Naive B cell (primary cell): ENCODE measurements around the gene DCDC2. TPM values are rescaled to one million over a fixed set of nuclear protein-coding genes. Genes with fewer than 3 reads are reported as not detected.
"Not testable (repeated sequence)": the region's sequence is repeated elsewhere in the genome, so short reads cannot be mapped to it uniquely, and the experiment has no call there.

Experiments
- ATAC-seq, 2 donors: fragments of 150-1000 bp; cut with Tn5 transposase; 2 replicates each; pipeline ENCODE4 v1.10.0; 2021; ENCODE audit warnings: low read depth in 2 of 2, mild to moderate bottlenecking in 2 of 2, moderate library complexity in 2 of 2
- DNase-seq: peaks from one replicate; pipeline ENCODE4 v3.0.0; 2022
- H3K27ac Mint-ChIP-seq, 6 donors: one replicate each; pipeline ENCODE4 v1.8.0; 2020 to 2022; ENCODE audit warnings: mild to moderate bottlenecking in 6 of 6, mixed read lengths in 6 of 6, moderate library complexity in 5 of 6, inconsistent platforms in 2 of 6
- H3K27me3 Mint-ChIP-seq, 3 donors: one replicate each; pipeline ENCODE4 v1.8.0; 2021 to 2022; ENCODE audit warnings: mixed read lengths in 3 of 3, mild to moderate bottlenecking in 1 of 3
- H3K36me3 Mint-ChIP-seq, 2 donors: one replicate each; pipeline ENCODE4 v1.8.0; 2020 to 2022; ENCODE audit warnings: mixed read lengths in 2 of 2, inconsistent platforms in 1 of 2, mild to moderate bottlenecking in 1 of 2
- H3K4me1 Mint-ChIP-seq, 3 donors: one replicate each; pipeline ENCODE4 v1.8.0; 2020 to 2022; ENCODE audit warnings: mixed read lengths in 3 of 3, inconsistent platforms in 1 of 3, mild to moderate bottlenecking in 1 of 3, moderate library complexity in 1 of 3
- H3K4me3 Mint-ChIP-seq, 8 donors: one replicate each; pipeline ENCODE4 v1.8.0; 2020 to 2022; ENCODE audit warnings: mild to moderate bottlenecking in 8 of 8, mixed read lengths in 8 of 8, moderate library complexity in 8 of 8, inconsistent platforms in 2 of 8
- H3K9me3 Mint-ChIP-seq, 7 donors: one replicate each; pipeline ENCODE4 v1.8.0; 2020 to 2022; ENCODE audit warnings: mixed read lengths in 7 of 7, mild to moderate bottlenecking in 5 of 7, inconsistent platforms in 2 of 7, moderate library complexity in 1 of 7
- polyA plus RNA-seq, 6 donors: library from polyadenylated mRNA; unstranded; fragments of 300-500 nt; fragmentation: Illumina TruSeq; gene quantifications; one replicate each; pipeline ENCODE4 v1.2.3, GENCODE V29; 2021; ENCODE audit warnings: low read depth in 6 of 6

The DCDC2 gene
- polyA plus RNA-seq, 6 donors from 2014 or later: not detected

GRCh38 chr6:24148684-24149083, 209.2 kb downstream of the DCDC2 start:
- Mint-ChIP-seq H3K36me3 (no peaks in the 10 kb centered on the region), H3K27me3 (peaks cover 0 to 13% (median 12%) of the 10 kb centered on the region in 3 donors), H3K4me1 (no peaks in the 10 kb centered on the region), H3K4me3 (no peak overlapping the region), H3K9me3 (peaks cover 0 to 19% (median 9%) of the 10 kb centered on the region in 7 donors), H3K27ac (no peak overlapping the region)
- DNase-seq (no peak), ATAC-seq (no peak)

GRCh38 chr6:24148154-24148570, 209.7 kb downstream of the DCDC2 start:
- Mint-ChIP-seq H3K27ac (no peak overlapping the region), H3K4me1 (no peaks in the 10 kb centered on the region)
- DNase-seq: no peak

GRCh38 chr6:24147511-24148153, 210.2 kb downstream of the DCDC2 start:
- DNase-seq (no peak), ATAC-seq (no peak)
- no peak overlapping the region for H3K27ac Mint-ChIP-seq
- no peaks in the 10 kb centered on the region for H3K4me1 Mint-ChIP-seq
- peaks cover 0 to 13% (median 8%) of the 10 kb centered on the region in 3 donors for H3K27me3 Mint-ChIP-seq
- H3K9me3 Mint-ChIP-seq: peaks cover 0 to 19% (median 6%) of the 10 kb centered on the region in 7 donors
- no peak overlapping the region for H3K4me3 Mint-ChIP-seq
- H3K36me3 Mint-ChIP-seq: no peaks in the 10 kb centered on the region

More at GRCh38 chr6:24148154-24148570, 209.7 kb downstream of the DCDC2 start:
- Mint-ChIP-seq H3K27me3 (peaks cover 0 to 13% (median 10%) of the 10 kb centered on the region in 3 donors), H3K4me3 (no peak overlapping the region), H3K36me3 (no peaks in the 10 kb centered on the region), H3K9me3 (peaks cover 0 to 19% (median 6%) of the 10 kb centered on the region in 7 donors)
- no peak for ATAC-seq

- Mint-ChIP-seq H3K36me3 (no peaks in the 10 kb centered on the region), H3K9me3 (peaks cover 0 to 12% (median 6%) of the 10 kb centered on the region in 7 donors), H3K27ac (no peak overlapping the region), H3K27me3 (peaks cover 0 to 13% (median 8%) of the 10 kb centered on the region in 3 donors), H3K4me3 (no peak overlapping the region), H3K4me1 (no peaks in the 10 kb centered on the region)
- ATAC-seq (no peak), DNase-seq (no peak)
Observed at GRCh38 chr6:24146871-24147270, 211.0 kb downstream of the DCDC2 start.

- ATAC-seq: no peak
- DNase-seq: no peak
- Mint-ChIP-seq H3K4me1 (no peaks in the 10 kb centered on the region), H3K9me3 (peaks cover 0 to 10% (median 2%) of the 10 kb centered on the region in 7 donors), H3K27ac (no peak overlapping the region), H3K27me3 (peaks cover 0 to 13% (median 8%) of the 10 kb centered on the region in 3 donors), H3K4me3 (no peak overlapping the region), H3K36me3 (no peaks in the 10 kb centered on the region)
Observed at GRCh38 chr6:24145690-24146131, 212.1 kb downstream of the DCDC2 start.

GRCh38 chr6:24142733-24143132, 215.1 kb downstream of the DCDC2 start:
- H3K9me3 Mint-ChIP-seq: peaks cover 0 to 12% (median 0%) of the 10 kb centered on the region in 7 donors

GRCh38 chr6:24140591-24140990, 217.3 kb downstream of the DCDC2 start:
- Mint-ChIP-seq H3K4me3 (no peak overlapping the region), H3K9me3 (peaks cover 0 to 12% (median 0%) of the 10 kb centered on the region in 7 donors), H3K27me3 (peaks cover 0 to 5% (median 0%) of the 10 kb centered on the region in 3 donors), H3K36me3 (no peaks in the 10 kb centered on the region), H3K4me1 (no peaks in the 10 kb centered on the region), H3K27ac (peak overlapping the region in 1 of 6 donors; percentile 7)
- ATAC-seq (no peak), DNase-seq (no peak)

More at GRCh38 chr6:24142733-24143132, 215.1 kb downstream of the DCDC2 start:
- not testable (repeated sequence) for H3K27me3 Mint-ChIP-seq, H3K4me1 Mint-ChIP-seq, ATAC-seq, H3K27ac Mint-ChIP-seq, H3K4me3 Mint-ChIP-seq, H3K36me3 Mint-ChIP-seq, DNase-seq

- Mint-ChIP-seq H3K4me1 (no peaks in the 10 kb centered on the region), H3K36me3 (no peaks in the 10 kb centered on the region)
Observed at GRCh38 chr6:24139639-24140038, 218.2 kb downstream of the DCDC2 start.

GRCh38 chr6:24139080-24139479, 218.8 kb downstream of the DCDC2 start:
- no peak for DNase-seq
- Mint-ChIP-seq H3K9me3 (peaks cover 0 to 12% (median 2%) of the 10 kb centered on the region in 7 donors), H3K4me3 (no peak overlapping the region), H3K4me1 (no peaks in the 10 kb centered on the region), H3K36me3 (no peaks in the 10 kb centered on the region), H3K27me3 (peaks cover 0 to 8% (median 0%) of the 10 kb centered on the region in 3 donors), H3K27ac (peak overlapping the region in 1 of 6 donors; percentile 7)
- ATAC-seq: no peak

More at GRCh38 chr6:24139639-24140038, 218.2 kb downstream of the DCDC2 start:
- no peak overlapping the region for H3K27ac Mint-ChIP-seq
- H3K27me3 Mint-ChIP-seq: peaks cover 0 to 5% (median 0%) of the 10 kb centered on the region in 3 donors
- peaks cover 0 to 12% (median 2%) of the 10 kb centered on the region in 7 donors for H3K9me3 Mint-ChIP-seq
- ATAC-seq: no peak
- no peak overlapping the region for H3K4me3 Mint-ChIP-seq
- DNase-seq: no peak

GRCh38 chr6:24131751-24132150, 226.1 kb downstream of the DCDC2 start:
- no peak for DNase-seq
- Mint-ChIP-seq H3K4me1 (no peaks in the 10 kb centered on the region), H3K4me3 (no peak overlapping the region), H3K27me3 (peaks cover 4 to 13% (median 5%) of the 10 kb centered on the region in 3 donors), H3K9me3 (peaks cover 0 to 6% (median 3%) of the 10 kb centered on the region in 7 donors), H3K27ac (no peak overlapping the region), H3K36me3 (peaks cover 0 to 4% of the 10 kb centered on the region in 2 donors)
- ATAC-seq: no peak

GRCh38 chr6:24127316-24127715, 230.5 kb downstream of the DCDC2 start:
- H3K4me3 Mint-ChIP-seq: no peak overlapping the region
- peaks cover 3 to 15% (median 5%) of the 10 kb centered on the region in 7 donors for H3K9me3 Mint-ChIP-seq
- peaks cover 0 to 6% (median 4%) of the 10 kb centered on the region in 3 donors for H3K4me1 Mint-ChIP-seq
- ATAC-seq: no peak
- DNase-seq: no peak
- H3K36me3 Mint-ChIP-seq: peaks cover 0 to 12% of the 10 kb centered on the region in 2 donors
- H3K27ac Mint-ChIP-seq: no peak overlapping the region
- peaks cover 31 to 36% (median 35%) of the 10 kb centered on the region in 3 donors for H3K27me3 Mint-ChIP-seq

GRCh38 chr6:24126586-24127192, 231.2 kb downstream of the DCDC2 start:
- Mint-ChIP-seq H3K9me3 (peaks cover 3 to 15% (median 5%) of the 10 kb centered on the region in 7 donors), H3K27ac (peak overlapping the region in 1 of 6 donors; percentile 2), H3K4me1 (peaks cover 0 to 6% (median 4%) of the 10 kb centered on the region in 3 donors), H3K36me3 (peaks cover 0 to 12% of the 10 kb centered on the region in 2 donors), H3K27me3 (peaks cover 31 to 36% (median 35%) of the 10 kb centered on the region in 3 donors), H3K4me3 (no peak overlapping the region)
- ATAC-seq (no peak), DNase-seq (no peak)

- H3K4me3 Mint-ChIP-seq: peak within 1 kb of the TSS in 2 of 8 donors; percentile 47 to 64
- peak within 1 kb of the TSS in 1 of 6 donors; percentile 2 for H3K27ac Mint-ChIP-seq
Observed at GRCh38 chr6:24125980-24126379, 231.9 kb downstream of the DCDC2 start, which contains the start of gene NRSN1. Gene NRSN1, plus strand, starts transcription at chr6:24126215. Its CDS starts 8,113 bp downstream, at chr6:24134328.

More at GRCh38 chr6:24125980-24126379, 231.9 kb downstream of the DCDC2 start, which contains the start of gene NRSN1:
- peaks cover 31 to 35% (median 31%) of the 10 kb centered on the region in 3 donors for H3K27me3 Mint-ChIP-seq
- ATAC-seq: no peak
- no peak for DNase-seq
- peaks cover 0 to 12% of the 10 kb centered on the region in 2 donors for H3K36me3 Mint-ChIP-seq
- peaks cover 0 to 6% (median 4%) of the 10 kb centered on the region in 3 donors for H3K4me1 Mint-ChIP-seq
- H3K9me3 Mint-ChIP-seq: peaks cover 3 to 15% (median 5%) of the 10 kb centered on the region in 7 donors
